KG1 (cell line): ENCODE measurements around the gene FBXO42.
"Not testable (repeated sequence)": the region's sequence is repeated elsewhere in the genome, so short reads cannot be mapped to it uniquely, and the experiment has no call there.

Source experiments
- DNase-seq: peaks from one replicate; lab custom pipeline; 2025; lab: John Stamatoyannopoulos, UW

FBXO42 gene

GRCh38 chr1:16242556-16243214 is 109.6 kb downstream of the FBXO42 start:
- no peak for DNase-seq

- no peak for DNase-seq
Observed at GRCh38 chr1:16241221-16241708, 111.0 kb downstream of the FBXO42 start.

DNA sequence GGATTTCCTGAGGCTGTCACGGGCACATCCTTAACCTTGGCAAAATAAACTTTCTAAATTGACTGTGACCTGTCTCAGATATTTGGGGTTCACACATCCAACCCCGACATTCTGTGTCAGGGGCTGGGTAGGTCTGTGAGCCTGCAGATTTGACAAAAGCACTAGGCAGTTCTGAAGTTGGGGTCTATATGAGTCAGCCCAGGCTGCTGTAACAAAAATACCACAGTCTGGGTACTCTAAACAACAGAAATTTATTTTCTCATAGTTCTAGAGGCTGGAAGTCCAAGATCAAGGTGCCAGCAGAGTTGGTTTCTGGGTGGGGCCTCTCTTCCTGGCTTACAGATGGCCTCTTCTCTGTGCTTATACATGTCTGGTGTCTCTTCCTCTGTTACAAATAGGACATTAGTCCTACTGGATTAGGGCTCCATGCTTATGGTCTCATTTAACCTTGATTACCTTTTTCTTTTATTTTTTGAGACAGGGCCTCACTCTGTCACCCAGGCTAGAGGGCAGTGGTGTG is 112.2 kb downstream of the FBXO42 start:
- DNase-seq = no peak

DNA sequence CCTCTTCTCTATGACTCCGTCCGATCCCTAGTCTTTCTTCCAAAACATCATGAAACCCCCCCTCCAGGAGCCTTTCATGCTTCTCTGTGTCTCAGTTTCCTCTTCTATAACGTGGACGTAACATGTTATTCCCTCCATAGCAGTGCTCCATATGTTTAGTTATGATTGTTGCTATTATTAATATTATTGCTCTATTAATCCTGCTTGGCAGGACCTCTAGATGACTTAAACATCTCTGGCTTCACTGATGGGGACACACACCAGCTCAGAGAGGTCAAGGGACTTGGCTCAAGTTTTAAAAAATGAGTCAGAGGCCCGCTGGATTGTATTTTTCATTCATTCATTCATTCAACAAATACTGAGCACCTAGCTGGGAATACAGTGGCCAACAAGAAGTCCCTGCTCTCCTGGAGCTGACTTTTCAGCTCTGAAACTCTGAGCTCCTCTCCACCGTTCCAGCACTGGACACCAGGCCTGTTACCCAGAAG is 114.9 kb downstream of the FBXO42 start:
- DNase-seq = no peak

DNA sequence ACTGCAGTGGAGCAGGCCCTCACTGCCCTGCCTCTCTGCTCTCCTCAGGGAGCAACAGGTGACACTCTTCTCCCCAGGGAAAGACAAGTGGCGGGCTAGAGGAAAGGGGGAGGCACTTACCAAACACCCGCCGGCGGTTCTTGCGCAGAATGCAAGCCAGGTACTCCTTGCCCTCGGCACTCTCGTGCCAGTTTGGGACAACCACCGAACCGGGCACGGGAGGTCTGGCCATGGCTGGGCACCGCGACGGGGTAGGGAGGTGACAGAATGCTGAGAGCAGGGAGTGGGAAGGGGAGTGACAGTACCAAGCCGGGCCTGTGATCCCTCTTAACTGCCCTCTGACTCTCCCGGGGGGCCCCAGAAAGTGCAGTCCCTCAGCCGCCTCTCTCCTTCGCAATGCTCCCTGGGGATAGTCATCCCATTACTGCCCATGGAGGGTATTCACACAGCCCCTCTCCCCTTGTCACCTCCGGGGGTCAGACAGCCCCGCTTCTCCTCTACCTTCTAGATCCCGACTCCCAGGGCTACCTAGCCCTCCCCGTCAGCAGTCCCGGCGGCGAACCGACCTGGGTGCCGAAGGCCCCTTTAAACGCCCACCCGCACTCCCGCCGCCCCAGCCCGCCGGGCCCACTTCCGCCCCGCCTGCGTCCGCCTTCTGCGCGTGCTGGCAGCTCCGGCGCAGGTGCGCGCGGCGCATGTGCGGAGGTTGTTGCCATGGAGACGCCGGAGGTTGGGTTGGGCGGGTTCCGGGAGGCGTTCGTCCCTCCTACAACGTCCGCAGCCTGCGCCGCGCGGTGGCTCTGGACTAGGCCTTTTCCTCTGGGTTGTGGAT is 115.6 kb downstream of the FBXO42 start, which contains the start of gene CPLANE2:
Gene CPLANE2, minus strand, starts transcription at position 673 of the 832 bp plus-strand sequence. Its CDS starts 441 bp downstream, at position 232.
- DNase-seq = peak; percentile 66

GRCh38 chr1:16235944-16236510 is 116.3 kb downstream of the FBXO42 start:
- DNase-seq = peak; percentile 39

DNA sequence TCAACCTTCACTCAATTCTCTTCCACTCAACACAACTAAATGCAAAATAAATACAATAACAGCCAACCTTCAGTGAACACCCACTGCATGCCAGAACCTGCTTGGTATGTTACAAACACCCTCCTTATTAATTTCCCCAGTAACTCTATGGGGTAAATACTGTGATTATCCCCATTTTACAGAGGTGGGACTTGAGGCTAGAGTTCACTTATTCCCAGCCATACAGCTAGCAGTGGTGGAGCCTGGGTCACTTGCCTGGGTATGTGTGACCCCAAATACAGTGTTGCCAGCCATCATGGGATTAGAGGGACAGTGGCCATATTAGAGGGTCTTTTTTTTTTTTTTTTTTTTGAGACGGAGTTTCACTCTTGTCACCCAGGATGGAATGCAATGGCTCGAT is 116.9 kb downstream of the FBXO42 start:
- DNase-seq = no peak

GRCh38 chr1:16233431-16233830 is 118.8 kb downstream of the FBXO42 start:
- no peak for DNase-seq

- DNase-seq = no peak
Observed at GRCh38 chr1:16232316-16232710, 120.0 kb downstream of the FBXO42 start.

DNA sequence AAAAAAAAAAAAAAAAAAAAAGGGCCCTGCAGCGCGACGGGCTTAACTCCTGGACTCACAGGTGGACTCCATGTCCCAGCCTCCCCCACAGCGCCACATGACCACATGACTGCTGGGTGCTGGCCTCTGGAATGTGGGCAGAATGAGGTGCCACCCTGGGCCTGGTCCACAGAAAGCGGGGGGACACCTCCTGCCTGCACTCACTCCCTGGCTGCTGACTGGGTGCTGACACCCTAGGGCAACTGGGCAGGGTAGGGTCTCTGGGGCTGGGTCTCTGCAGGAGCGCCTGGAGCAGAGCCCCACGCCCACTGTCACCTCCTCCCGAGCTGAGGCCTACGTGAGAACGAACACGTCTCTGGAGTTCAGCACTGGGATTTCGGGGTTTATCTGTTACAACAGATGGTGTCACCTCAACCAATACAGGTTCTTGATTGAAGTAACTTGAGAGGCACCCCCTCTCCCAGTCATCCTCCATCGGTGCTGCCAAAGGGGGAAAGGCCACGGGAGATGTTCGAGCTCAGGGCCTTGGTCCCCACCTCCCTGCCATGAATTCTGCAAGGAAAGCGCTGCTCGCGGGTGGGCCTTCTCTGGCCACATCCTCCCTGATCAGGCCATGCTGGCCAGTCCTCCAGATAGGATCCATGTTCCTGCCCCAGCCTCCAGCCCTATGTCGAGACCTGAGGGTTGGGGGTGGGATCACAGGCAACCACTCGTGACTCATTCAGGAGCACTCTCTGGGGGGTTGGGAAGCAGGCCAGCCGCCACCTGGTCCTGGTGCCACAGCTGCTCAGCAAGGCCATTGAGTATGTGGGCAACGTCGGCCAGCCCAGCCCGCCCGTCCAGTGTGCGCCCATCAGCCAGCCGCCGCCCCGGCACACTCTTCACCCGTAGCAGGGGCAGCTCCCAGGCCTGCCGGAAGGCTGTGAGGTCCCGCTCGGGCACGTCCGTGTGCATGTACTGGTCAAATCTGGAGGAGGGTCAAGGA is 120.7 kb downstream of the FBXO42 start:
- DNase-seq = no peak

DNA sequence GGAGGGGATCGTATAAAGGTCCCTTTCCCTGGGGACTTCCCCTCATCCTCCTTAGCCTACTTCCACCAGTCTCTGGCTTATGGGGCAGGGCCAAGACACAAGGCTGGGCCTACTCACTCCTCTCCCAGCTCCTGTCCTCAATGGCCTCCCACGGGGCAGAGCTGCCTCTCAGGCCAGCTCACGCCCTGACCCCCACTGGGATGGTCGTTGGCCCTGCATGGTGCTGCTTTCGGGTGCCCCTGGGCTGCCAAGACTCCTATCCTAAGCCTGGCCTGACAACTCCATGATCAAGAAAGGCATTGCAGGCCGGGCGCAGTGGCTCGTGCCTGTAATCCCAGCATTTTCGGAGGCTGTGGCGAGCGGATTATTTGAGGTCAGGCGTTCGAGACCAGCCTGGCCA is 121.5 kb downstream of the FBXO42 start:
- no peak for DNase-seq

GRCh38 chr1:16229976-16230740 is 122.1 kb downstream of the FBXO42 start:
- no peak for DNase-seq

GRCh38 chr1:16226490-16227179 is 125.6 kb downstream of the FBXO42 start:
- DNase-seq = no peak

DNA sequence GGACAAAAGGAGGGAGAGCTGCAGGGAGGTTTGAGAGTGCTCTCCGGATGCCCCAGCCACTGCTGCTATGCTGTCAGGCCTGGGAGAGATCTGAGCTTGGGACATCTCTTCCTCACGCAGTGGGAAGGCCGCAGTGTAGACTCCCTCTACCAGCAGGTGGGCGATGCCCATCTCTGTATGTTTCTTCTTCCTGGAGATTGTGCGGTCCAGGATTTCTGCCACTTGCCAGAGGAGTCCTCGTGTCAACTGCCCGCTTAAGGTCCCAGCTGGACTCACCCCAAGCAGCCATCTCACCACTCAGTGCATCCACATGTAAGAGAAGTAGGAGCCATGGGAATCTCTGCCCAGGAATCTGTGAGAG is 126.2 kb downstream of the FBXO42 start:
- DNase-seq = no peak

DNA sequence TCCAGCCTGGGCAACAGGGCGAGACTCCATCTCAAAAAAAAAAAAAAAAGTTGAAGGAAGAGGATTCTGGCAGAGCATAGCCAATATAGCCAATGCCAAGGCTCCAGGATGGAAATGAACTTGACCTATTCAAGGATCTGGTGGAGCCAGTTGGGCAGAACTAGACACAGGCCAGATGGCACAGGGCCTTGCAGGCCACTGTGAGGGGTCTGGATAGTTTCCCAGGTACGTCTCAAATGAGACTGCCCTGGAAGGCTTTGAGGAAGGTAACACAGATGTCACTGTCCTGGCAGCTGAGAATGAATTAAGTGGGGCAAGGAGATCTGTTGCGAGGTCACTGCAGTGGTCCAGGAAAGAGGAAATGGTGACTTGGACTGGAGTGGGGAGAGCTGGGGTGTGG is 127.8 kb downstream of the FBXO42 start:
- no peak for DNase-seq

DNA sequence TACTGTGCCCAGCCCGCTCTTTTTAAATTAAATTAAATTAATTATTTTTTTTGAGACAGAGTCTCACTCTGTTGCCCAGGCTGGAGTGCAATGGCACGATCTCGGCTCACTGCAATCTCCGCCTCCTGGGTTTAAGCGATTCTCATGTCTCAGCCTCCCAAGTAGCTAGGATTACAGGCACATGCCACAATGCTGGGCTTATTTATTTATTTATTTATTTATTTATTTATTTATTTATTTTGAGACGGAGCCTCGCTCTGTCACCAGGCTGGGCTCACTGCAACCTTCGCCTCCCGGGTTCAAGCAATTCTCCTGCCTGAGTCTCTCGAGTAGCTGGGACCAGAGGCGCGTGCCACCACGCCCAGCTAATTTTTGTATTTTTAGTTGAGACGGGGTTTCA is 129.6 kb downstream of the FBXO42 start:
- DNase-seq = not testable (repeated sequence)

- no peak for DNase-seq
Observed at GRCh38 chr1:16221499-16221898, 130.8 kb downstream of the FBXO42 start.

GRCh38 chr1:16219968-16220500 is 132.2 kb downstream of the FBXO42 start:
- DNase-seq = no peak

DNA sequence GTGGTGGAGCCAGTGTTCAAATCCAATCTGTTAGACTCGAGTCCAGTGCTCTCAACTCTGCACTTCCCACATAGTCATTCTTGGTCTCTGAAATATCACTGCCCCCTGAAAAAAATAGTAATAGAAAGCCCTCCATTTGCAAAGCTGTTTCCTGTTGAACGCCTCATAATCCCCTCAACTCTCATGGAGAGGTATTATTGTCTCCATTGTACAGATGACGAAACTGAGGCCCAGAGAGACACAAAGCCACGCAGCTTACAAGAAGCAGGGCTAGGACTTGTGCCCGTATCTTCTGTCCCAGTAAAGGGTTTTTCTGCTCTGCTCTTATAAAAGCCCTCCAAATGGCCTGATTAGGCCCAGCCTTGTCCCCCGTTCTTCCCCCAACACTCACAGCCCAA is 133.6 kb downstream of the FBXO42 start:
- DNase-seq = no peak
